ENCODE results near the gene POM121C.
"Not testable (repeated sequence)": the region's sequence is repeated elsewhere in the genome, so short reads cannot be mapped to it uniquely, and the experiment has no call there.

The POM121C gene

GRCh38 chr7:75409880-75410822 is 75.9 kb downstream of the POM121C start:
- H3K4me1 ChIP-seq (ENCODE audit: control insufficient read depth, insufficient read depth, low read length); H3K27me3 ChIP-seq (ENCODE audit: control insufficient read depth, insufficient read depth, low read length); H3K4me3 ChIP-seq (ENCODE audit: low read length); H3K36me3 ChIP-seq (ENCODE audit: insufficient read depth, low read length); H3K9ac ChIP-seq (ENCODE audit: low read depth, low read length); H3K4me2 ChIP-seq (ENCODE audit: low read length); H3K9me3 ChIP-seq (replicated peaks; ENCODE audit: low read length): not testable (repeated sequence)

- not testable (repeated sequence) for H3K9ac ChIP-seq (ENCODE audit: low read depth, low read length); H3K4me3 ChIP-seq (ENCODE audit: low read length); H3K9me3 ChIP-seq (replicated peaks; ENCODE audit: low read length); H3K4me1 ChIP-seq (ENCODE audit: control insufficient read depth, insufficient read depth, low read length); H3K4me2 ChIP-seq (ENCODE audit: low read length); H3K27me3 ChIP-seq (ENCODE audit: control insufficient read depth, insufficient read depth, low read length); H3K36me3 ChIP-seq (ENCODE audit: insufficient read depth, low read length)
Observed at GRCh38 chr7:75404663-75405062, 81.4 kb downstream of the POM121C start.

- H3K4me2 ChIP-seq (ENCODE audit: low read length); H3K27me3 ChIP-seq (ENCODE audit: control insufficient read depth, insufficient read depth, low read length); H3K4me1 ChIP-seq (ENCODE audit: control insufficient read depth, insufficient read depth, low read length); H3K36me3 ChIP-seq (ENCODE audit: insufficient read depth, low read length); H3K9ac ChIP-seq (ENCODE audit: low read depth, low read length); H3K4me3 ChIP-seq (ENCODE audit: low read length); H3K9me3 ChIP-seq (replicated peaks; ENCODE audit: low read length): not testable (repeated sequence)
Observed at GRCh38 chr7:75403455-75404443, 82.3 kb downstream of the POM121C start.

- H3K9ac ChIP-seq (ENCODE audit: low read depth, low read length); H3K9me3 ChIP-seq (replicated peaks; ENCODE audit: low read length); H3K4me3 ChIP-seq (ENCODE audit: low read length); H3K36me3 ChIP-seq (ENCODE audit: insufficient read depth, low read length); H3K4me1 ChIP-seq (ENCODE audit: control insufficient read depth, insufficient read depth, low read length); H3K27me3 ChIP-seq (ENCODE audit: control insufficient read depth, insufficient read depth, low read length); H3K4me2 ChIP-seq (ENCODE audit: low read length): not testable (repeated sequence)
Observed at GRCh38 chr7:75400575-75400974, 85.5 kb downstream of the POM121C start.

GRCh38 chr7:75398771-75399700 is 87.1 kb downstream of the POM121C start:
- H3K4me3 ChIP-seq (ENCODE audit: low read length); H3K9me3 ChIP-seq (replicated peaks; ENCODE audit: low read length); H3K4me2 ChIP-seq (ENCODE audit: low read length); H3K9ac ChIP-seq (ENCODE audit: low read depth, low read length); H3K4me1 ChIP-seq (ENCODE audit: control insufficient read depth, insufficient read depth, low read length); H3K36me3 ChIP-seq (ENCODE audit: insufficient read depth, low read length); H3K27me3 ChIP-seq (ENCODE audit: control insufficient read depth, insufficient read depth, low read length): not testable (repeated sequence)

- H3K27me3 ChIP-seq (ENCODE audit: control insufficient read depth, insufficient read depth, low read length); H3K4me2 ChIP-seq (ENCODE audit: low read length); H3K4me3 ChIP-seq (ENCODE audit: low read length); H3K9ac ChIP-seq (ENCODE audit: low read depth, low read length); H3K4me1 ChIP-seq (ENCODE audit: control insufficient read depth, insufficient read depth, low read length); H3K36me3 ChIP-seq (ENCODE audit: insufficient read depth, low read length); H3K9me3 ChIP-seq (replicated peaks; ENCODE audit: low read length): not testable (repeated sequence)
Observed at GRCh38 chr7:75397865-75398264, 88.2 kb downstream of the POM121C start.

GRCh38 chr7:75395329-75395728 is 90.8 kb downstream of the POM121C start, which contains the start of gene TRIM73:
TRIM73 (plus strand) TSS chr7:75395629; CDS start chr7:75398934, 3,305 bp downstream.
- not testable (repeated sequence) for H3K4me3 ChIP-seq (ENCODE audit: low read length); H3K9ac ChIP-seq (ENCODE audit: low read depth, low read length); H3K4me2 ChIP-seq (ENCODE audit: low read length); H3K36me3 ChIP-seq (ENCODE audit: insufficient read depth, low read length); H3K9me3 ChIP-seq (replicated peaks; ENCODE audit: low read length); H3K27me3 ChIP-seq (ENCODE audit: control insufficient read depth, insufficient read depth, low read length); H3K4me1 ChIP-seq (ENCODE audit: control insufficient read depth, insufficient read depth, low read length)

GRCh38 chr7:75393194-75393593 is 92.9 kb downstream of the POM121C start:
- not testable (repeated sequence) for H3K4me1 ChIP-seq (ENCODE audit: control insufficient read depth, insufficient read depth, low read length); H3K36me3 ChIP-seq (ENCODE audit: insufficient read depth, low read length); H3K9me3 ChIP-seq (replicated peaks; ENCODE audit: low read length); H3K9ac ChIP-seq (ENCODE audit: low read depth, low read length); H3K4me2 ChIP-seq (ENCODE audit: low read length); H3K4me3 ChIP-seq (ENCODE audit: low read length); H3K27me3 ChIP-seq (ENCODE audit: control insufficient read depth, insufficient read depth, low read length)

GRCh38 chr7:75374519-75375317 is 111.4 kb downstream of the POM121C start:
- not testable (repeated sequence) for H3K36me3 ChIP-seq (ENCODE audit: insufficient read depth, low read length); H3K27me3 ChIP-seq (ENCODE audit: control insufficient read depth, insufficient read depth, low read length); H3K4me3 ChIP-seq (ENCODE audit: low read length); H3K9me3 ChIP-seq (replicated peaks; ENCODE audit: low read length); H3K4me2 ChIP-seq (ENCODE audit: low read length); H3K9ac ChIP-seq (ENCODE audit: low read depth, low read length); H3K4me1 ChIP-seq (ENCODE audit: control insufficient read depth, insufficient read depth, low read length)

- H3K4me2 ChIP-seq (ENCODE audit: low read length); H3K4me1 ChIP-seq (ENCODE audit: control insufficient read depth, insufficient read depth, low read length); H3K9ac ChIP-seq (ENCODE audit: low read depth, low read length); H3K36me3 ChIP-seq (ENCODE audit: insufficient read depth, low read length); H3K4me3 ChIP-seq (ENCODE audit: low read length); H3K9me3 ChIP-seq (replicated peaks; ENCODE audit: low read length); H3K27me3 ChIP-seq (ENCODE audit: control insufficient read depth, insufficient read depth, low read length): not testable (repeated sequence)
Observed at GRCh38 chr7:75374144-75374518, 112.0 kb downstream of the POM121C start.

Measured in skeletal muscle satellite cell (primary cell).